HL-60 (cell line): ENCODE results near the gene KISS1.

ENCODE experiments used
- GABPA ChIP-seq: IDR thresholded peaks from 2 replicates; pipeline ENCODE4 v1.6.1; 2012; ENCODE audit warnings: low read depth
- POLR2AphosphoS5 ChIP-seq: IDR thresholded peaks from 2 replicates; pipeline ENCODE4 v1.6.1; 2012; ENCODE audit warnings: low read depth
- TF ChIP-seq, protein P1 (sequence below): IDR thresholded peaks from one replicate; pipeline ENCODE4 v1.5.1; 2011; ENCODE audit warnings: low read length, control low read depth, inconsistent platforms; ENCODE audit not compliant: insufficient read depth
- TF ChIP-seq, protein P2 (sequence below): IDR thresholded peaks from 2 replicates; pipeline ENCODE4 v1.6.1; 2012; ENCODE audit warnings: low read depth; ENCODE audit not compliant: insufficient replicate concordance

DNA sequence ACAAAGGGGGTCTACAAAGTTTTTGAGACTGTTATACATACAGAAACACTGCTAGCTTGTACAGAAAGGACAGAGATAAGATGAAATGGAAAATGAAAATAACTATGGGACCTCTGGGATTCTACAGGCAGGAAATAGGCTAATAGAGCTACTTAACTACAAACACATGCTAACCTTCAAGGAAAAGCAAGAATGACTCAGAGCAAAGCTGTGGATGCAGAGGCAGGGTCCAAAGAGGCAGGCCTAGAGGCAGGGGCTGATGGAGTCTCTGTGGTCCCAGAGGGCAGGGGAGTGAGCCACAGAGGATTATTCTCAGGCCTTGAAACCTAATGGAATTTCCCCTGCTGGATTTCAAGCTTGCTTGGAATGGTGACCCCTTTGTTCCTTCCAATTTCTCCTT, 36.2 kb upstream of the KISS1 start:
- TF ChIP-seq, protein P1, sequence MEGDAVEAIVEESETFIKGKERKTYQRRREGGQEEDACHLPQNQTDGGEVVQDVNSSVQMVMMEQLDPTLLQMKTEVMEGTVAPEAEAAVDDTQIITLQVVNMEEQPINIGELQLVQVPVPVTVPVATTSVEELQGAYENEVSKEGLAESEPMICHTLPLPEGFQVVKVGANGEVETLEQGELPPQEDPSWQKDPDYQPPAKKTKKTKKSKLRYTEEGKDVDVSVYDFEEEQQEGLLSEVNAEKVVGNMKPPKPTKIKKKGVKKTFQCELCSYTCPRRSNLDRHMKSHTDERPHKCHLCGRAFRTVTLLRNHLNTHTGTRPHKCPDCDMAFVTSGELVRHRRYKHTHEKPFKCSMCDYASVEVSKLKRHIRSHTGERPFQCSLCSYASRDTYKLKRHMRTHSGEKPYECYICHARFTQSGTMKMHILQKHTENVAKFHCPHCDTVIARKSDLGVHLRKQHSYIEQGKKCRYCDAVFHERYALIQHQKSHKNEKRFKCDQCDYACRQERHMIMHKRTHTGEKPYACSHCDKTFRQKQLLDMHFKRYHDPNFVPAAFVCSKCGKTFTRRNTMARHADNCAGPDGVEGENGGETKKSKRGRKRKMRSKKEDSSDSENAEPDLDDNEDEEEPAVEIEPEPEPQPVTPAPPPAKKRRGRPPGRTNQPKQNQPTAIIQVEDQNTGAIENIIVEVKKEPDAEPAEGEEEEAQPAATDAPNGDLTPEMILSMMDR = no peak
- TF ChIP-seq POLR2AphosphoS5 = no peak
- TF ChIP-seq GABPA = no peak
- TF ChIP-seq, protein P2, sequence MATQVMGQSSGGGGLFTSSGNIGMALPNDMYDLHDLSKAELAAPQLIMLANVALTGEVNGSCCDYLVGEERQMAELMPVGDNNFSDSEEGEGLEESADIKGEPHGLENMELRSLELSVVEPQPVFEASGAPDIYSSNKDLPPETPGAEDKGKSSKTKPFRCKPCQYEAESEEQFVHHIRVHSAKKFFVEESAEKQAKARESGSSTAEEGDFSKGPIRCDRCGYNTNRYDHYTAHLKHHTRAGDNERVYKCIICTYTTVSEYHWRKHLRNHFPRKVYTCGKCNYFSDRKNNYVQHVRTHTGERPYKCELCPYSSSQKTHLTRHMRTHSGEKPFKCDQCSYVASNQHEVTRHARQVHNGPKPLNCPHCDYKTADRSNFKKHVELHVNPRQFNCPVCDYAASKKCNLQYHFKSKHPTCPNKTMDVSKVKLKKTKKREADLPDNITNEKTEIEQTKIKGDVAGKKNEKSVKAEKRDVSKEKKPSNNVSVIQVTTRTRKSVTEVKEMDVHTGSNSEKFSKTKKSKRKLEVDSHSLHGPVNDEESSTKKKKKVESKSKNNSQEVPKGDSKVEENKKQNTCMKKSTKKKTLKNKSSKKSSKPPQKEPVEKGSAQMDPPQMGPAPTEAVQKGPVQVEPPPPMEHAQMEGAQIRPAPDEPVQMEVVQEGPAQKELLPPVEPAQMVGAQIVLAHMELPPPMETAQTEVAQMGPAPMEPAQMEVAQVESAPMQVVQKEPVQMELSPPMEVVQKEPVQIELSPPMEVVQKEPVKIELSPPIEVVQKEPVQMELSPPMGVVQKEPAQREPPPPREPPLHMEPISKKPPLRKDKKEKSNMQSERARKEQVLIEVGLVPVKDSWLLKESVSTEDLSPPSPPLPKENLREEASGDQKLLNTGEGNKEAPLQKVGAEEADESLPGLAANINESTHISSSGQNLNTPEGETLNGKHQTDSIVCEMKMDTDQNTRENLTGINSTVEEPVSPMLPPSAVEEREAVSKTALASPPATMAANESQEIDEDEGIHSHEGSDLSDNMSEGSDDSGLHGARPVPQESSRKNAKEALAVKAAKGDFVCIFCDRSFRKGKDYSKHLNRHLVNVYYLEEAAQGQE = no peak
